Measurements from ENCODE around the gene B4GALT6.

The B4GALT6 gene

DNA sequence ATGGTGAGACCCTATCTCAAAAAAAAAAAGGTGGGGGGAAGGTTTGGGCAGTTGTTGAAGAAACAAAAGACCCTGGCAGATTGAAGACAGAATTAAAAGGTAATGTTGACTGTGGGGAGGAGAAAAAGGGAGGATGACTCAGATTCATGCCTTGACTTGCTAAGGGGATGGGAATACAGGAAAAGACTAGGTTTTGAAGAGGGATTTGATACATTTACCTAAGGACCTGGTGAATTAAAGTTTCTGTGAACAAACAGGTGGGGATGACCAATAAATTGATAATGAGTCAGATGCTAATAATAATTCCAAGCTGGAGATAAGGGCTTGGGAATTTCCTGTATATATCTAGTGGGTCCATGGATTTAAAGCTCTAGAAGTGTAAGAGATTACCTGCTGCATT lies 65.1 kb downstream of the B4GALT6 start:
- Mint-ChIP-seq H3K27ac (no peak overlapping the region), H3K4me1 (ENCODE audit: low read depth) (no peaks in the 10 kb centered on the region)

DNA sequence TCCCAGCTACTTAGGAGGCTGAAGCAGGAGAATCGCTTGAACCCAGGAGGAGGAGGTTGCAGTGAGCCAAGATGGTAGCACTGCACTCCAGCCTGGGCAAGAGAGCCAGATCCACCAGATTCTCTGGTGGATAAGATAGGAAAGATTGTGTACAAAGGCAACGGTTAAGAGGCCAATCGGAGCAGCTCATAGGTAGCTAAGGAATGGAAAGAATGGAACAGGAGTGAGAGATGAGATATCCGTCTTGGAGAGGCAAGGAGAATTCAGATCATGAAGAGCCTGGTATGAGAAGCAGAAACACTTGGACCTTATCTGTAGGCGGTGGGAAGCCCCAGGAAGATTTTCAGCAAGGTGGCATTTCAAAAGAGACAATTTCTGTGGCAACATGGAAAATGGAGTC lies 65.6 kb downstream of the B4GALT6 start:
- Mint-ChIP-seq H3K4me3 (no peak overlapping the region), H3K27me3 (no peaks in the 10 kb centered on the region), H3K36me3 (ENCODE audit: low read depth) (no peaks in the 10 kb centered on the region), H3K4me1 (ENCODE audit: low read depth) (no peaks in the 10 kb centered on the region), H3K9me3 (no peaks in the 10 kb centered on the region), H3K27ac (no peak overlapping the region)
- intact Hi-C loops (cut with micrococcal nuclease) = no loop called here

More for the DNA sequence above, 65.1 kb downstream of the B4GALT6 start:
- intact Hi-C loops (cut with micrococcal nuclease) = no loop called here
- Mint-ChIP-seq H3K27me3 (no peaks in the 10 kb centered on the region), H3K9me3 (no peaks in the 10 kb centered on the region), H3K4me3 (no peak overlapping the region), H3K36me3 (ENCODE audit: low read depth) (no peaks in the 10 kb centered on the region)

DNA sequence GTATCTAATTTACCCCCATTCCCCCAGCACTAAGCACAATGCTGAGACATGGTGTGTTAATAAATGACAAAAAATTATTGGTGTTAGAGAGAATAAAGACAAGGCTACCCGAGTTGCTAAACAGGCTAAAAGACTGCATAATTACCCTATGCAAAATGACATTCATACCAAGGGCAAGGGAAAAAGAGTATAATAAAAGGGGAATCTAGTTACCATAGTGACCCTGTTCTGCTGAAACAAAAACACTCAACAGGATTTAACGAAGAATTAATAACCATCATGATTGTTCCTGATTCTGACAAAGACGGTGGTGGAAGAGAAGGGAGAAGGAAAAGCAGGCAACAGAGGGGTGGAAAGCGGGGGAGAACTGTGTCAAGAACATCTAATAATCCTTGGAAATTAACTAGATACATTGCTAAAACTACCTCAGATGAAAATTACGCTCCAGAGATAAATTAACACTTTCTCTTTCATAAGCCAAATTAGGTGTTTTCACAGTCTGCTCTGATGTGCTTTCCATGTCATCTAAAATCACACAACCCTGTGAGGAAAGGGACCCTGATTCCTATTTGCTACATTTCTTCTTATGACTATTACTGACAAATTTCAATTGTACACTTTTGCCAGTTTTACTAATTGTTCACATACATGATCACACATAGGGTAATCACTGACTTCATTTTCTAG lies 67.2 kb downstream of the B4GALT6 start:
- no peaks in the 10 kb centered on the region for H3K9me3 Mint-ChIP-seq
- no peaks in the 10 kb centered on the region for H3K36me3 Mint-ChIP-seq (ENCODE audit: low read depth)
- no peak overlapping the region for H3K27ac Mint-ChIP-seq
- no peaks in the 10 kb centered on the region for H3K4me1 Mint-ChIP-seq (ENCODE audit: low read depth)
- intact Hi-C loops (cut with micrococcal nuclease) = no loop called here
- no peak overlapping the region for H3K4me3 Mint-ChIP-seq
- no peaks in the 10 kb centered on the region for H3K27me3 Mint-ChIP-seq

DNA sequence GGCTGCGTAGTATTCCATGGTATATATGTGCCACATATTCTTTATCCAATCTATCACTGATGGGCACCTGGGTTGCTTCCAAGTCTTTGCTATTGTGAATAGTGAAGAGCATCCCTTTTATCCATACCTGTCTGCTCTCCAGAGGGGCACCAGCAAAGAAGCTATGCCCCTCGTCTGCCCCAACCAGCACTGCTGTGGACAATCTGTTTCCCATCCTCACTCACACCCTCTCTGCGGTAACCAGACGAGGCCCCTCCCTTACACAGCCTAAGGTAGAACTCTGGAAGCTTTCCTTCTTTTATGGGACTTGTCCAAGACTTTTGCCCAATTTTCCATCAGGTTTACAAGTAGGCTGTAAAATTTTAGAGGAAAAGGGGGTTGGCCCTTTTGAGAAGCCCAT lies 67.8 kb downstream of the B4GALT6 start:
- Mint-ChIP-seq H3K4me3 (no peak overlapping the region), H3K9me3 (no peaks in the 10 kb centered on the region), H3K36me3 (ENCODE audit: low read depth) (no peaks in the 10 kb centered on the region)

DNA sequence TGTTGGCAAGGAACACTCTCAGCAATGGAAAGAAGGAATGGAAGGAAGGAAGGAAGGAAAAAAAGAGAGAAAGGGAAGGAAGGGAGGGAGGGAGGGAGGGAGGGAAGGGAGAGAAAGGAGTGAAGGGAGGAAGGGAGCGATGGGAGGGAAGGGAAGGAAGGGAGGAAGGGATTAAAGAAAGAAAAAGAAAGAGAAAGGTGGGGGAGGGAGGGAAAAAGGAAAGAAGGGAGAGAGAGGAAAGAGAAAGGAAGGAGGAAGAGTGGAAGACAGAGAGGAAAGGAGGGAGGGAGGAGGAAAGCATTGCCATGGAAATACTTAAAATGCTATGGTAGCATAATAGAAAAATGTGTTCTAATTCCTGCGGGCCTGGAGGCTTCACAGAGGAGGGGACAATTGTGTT lies 70.3 kb downstream of the B4GALT6 start:
- H3K4me3 Mint-ChIP-seq = no peak overlapping the region
- no peak overlapping the region for H3K27ac Mint-ChIP-seq
- H3K27me3 Mint-ChIP-seq = no peaks in the 10 kb centered on the region
- H3K36me3 Mint-ChIP-seq (ENCODE audit: low read depth) = no peaks in the 10 kb centered on the region
- H3K9me3 Mint-ChIP-seq = no peaks in the 10 kb centered on the region
- intact Hi-C loops (cut with micrococcal nuclease) = no loop called here
- H3K4me1 Mint-ChIP-seq (ENCODE audit: low read depth) = no peaks in the 10 kb centered on the region

More for the DNA sequence above, 67.8 kb downstream of the B4GALT6 start:
- intact Hi-C loops (cut with micrococcal nuclease) = no loop called here
- no peak overlapping the region for H3K27ac Mint-ChIP-seq
- no peaks in the 10 kb centered on the region for H3K27me3 Mint-ChIP-seq
- no peaks in the 10 kb centered on the region for H3K4me1 Mint-ChIP-seq (ENCODE audit: low read depth)

DNA sequence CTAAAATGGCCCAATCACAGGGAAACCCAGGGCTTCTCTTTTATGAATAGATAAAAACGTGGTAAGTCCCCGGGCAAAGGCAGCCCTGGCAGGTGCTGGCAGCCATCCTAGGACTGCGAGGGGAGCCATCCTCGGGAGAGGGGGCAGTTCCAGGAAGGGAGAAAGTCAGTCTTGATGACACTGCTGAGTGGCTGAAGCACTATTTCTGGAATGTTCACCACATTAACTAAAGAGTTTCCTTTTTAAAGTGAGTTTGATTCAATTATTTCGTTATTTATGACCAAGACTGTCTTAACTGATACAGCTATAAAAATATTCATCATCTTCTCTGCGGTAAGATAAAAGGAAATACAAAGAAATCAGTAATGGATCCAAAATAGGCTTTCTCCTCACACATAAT lies 72.3 kb downstream of the B4GALT6 start:
- Mint-ChIP-seq H3K27me3 (no peaks in the 10 kb centered on the region), H3K36me3 (ENCODE audit: low read depth) (no peaks in the 10 kb centered on the region), H3K9me3 (no peaks in the 10 kb centered on the region), H3K4me1 (ENCODE audit: low read depth) (no peaks in the 10 kb centered on the region), H3K27ac (no peak overlapping the region), H3K4me3 (no peak overlapping the region)
- intact Hi-C loops (cut with micrococcal nuclease) = no loop called here

DNA sequence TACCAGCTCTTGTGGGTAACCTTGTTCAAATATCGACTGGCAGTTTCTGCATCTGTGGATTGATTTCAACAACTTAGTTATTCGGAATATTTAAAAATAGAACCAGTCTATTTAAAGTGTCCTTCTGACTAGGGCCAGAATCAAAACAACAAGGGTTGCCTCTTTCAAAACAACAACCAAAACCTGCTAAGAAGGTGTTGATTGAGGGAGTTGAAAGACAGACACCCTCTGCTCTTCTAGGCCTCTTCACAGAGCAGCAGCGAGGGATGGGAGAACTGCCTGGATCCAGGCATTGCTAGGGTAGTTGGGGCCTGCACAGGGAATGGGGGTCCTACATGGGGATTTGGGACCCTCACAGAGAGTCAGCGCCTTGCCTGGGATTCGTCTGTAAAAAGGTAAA lies 72.9 kb downstream of the B4GALT6 start:
- Mint-ChIP-seq H3K9me3 (no peaks in the 10 kb centered on the region), H3K27me3 (no peaks in the 10 kb centered on the region), H3K36me3 (ENCODE audit: low read depth) (no peaks in the 10 kb centered on the region), H3K4me3 (no peak overlapping the region), H3K4me1 (ENCODE audit: low read depth) (no peaks in the 10 kb centered on the region), H3K27ac (no peak overlapping the region)
- intact Hi-C loops (cut with micrococcal nuclease) = no loop called here

DNA sequence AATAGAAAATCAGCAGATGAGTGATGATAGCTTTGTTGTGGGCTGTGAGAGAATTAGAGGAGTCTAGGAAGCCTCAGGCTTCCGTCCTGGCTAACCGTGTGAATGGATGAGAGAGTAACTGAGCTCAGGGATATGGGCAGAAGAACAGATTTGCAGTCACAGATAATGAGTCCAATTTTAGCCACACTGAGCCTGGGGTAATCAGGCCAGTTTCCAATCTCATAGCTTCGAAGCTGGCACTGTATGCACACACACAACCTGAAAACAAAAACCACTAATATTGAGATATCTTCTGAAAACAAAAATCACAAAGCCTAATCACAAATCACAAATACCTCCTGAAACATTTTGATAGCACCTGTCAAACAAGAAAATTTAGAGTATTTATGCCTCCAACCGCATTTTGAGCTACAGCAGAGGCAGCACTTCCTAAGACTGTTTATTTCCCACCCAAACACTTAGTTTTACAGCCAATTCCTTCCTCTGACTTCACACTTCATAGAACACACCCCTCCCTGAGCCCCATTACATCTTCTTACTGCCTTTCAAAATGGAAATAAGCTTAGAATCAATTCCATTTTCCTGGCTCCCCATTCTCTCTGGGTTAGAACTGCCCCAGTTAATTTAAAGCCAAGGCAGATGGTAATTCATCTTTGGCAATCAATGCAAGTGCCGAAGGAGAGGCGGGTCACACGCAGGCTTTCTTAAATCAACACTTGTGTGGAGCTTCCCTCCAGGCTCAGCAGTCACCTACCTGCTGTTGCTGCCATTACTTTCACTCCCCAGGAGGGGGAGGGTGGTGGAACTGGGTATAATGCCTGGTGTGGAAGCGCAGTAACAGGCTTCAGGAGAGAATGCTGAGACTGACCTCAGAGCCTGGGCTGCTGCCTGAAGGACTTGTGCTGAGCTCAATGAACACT lies 73.8 kb downstream of the B4GALT6 start:
- intact Hi-C loops (cut with micrococcal nuclease) = no loop called here
- Mint-ChIP-seq H3K9me3 (no peaks in the 10 kb centered on the region), H3K27ac (no peak overlapping the region)

DNA sequence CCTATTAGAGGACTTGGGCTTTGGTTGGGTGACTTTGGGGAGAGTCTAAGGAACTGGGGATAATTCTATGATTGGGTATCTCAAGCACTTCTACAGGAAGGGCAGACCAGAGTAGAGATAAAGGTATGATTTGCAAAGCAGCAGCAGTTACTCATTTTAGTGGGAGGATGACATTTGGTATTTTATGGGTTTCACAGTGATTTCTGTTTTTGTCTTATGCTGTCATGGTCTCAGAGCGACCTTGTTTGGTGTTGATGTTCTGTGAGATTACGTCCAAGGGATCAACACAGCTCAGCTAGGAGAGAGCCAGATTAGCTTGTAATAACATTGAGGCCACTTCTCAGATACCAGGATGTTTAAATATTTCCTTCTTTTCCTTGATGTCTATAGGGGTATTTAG lies 74.5 kb downstream of the B4GALT6 start:
- H3K9me3 Mint-ChIP-seq = no peaks in the 10 kb centered on the region
- intact Hi-C loops (cut with micrococcal nuclease) = no loop called here
- no peaks in the 10 kb centered on the region for H3K36me3 Mint-ChIP-seq (ENCODE audit: low read depth)
- no peak overlapping the region for H3K4me3 Mint-ChIP-seq
- no peaks in the 10 kb centered on the region for H3K4me1 Mint-ChIP-seq (ENCODE audit: low read depth)
- no peak overlapping the region for H3K27ac Mint-ChIP-seq
- H3K27me3 Mint-ChIP-seq = no peaks in the 10 kb centered on the region

More for the DNA sequence above, 73.8 kb downstream of the B4GALT6 start:
- H3K4me3 Mint-ChIP-seq = no peak overlapping the region
- no peaks in the 10 kb centered on the region for H3K36me3 Mint-ChIP-seq (ENCODE audit: low read depth)
- no peaks in the 10 kb centered on the region for H3K4me1 Mint-ChIP-seq (ENCODE audit: low read depth)
- H3K27me3 Mint-ChIP-seq = no peaks in the 10 kb centered on the region

DNA sequence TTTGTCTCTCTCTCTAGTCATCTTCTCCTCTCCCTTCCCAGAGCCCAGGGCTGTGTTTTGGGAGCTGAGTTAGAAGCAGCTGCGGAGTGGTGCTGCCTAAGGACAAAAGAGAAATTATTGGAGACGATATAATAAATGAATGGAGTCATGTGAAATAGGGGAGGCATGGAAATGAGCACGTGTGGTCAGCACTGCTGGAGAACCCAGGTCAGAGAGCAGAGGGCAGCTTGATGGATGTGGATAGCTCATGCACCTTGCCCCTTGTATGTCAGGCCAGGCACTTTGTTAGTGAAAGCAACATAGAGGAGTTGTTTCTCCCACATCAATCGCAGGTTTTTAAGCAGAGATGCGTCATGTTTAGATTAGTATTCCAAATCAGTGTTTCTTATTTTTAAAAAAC lies 77.0 kb downstream of the B4GALT6 start:
- H3K9me3 Mint-ChIP-seq = no peaks in the 10 kb centered on the region

DNA sequence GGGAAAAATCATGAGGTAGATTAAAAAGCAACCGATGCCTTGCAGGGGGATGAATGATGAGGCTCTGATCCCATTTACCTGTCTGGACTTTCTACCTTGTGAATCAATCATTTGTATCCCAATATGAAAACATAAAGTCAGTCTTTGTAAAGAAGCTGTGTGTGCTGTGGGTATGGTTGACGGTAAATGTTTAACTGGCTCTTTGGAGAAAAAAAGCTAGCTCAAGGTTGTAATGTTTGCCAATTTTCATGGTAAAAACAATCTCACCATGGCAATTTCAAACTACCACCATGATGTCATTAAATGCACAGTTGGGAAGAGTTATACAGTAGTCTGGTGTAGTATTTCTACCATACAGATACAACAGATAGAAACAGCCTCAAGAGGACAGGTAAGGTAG lies 78.1 kb downstream of the B4GALT6 start:
- Mint-ChIP-seq H3K27me3 (no peaks in the 10 kb centered on the region), H3K4me3 (no peak overlapping the region), H3K27ac (no peak overlapping the region), H3K36me3 (ENCODE audit: low read depth) (no peaks in the 10 kb centered on the region), H3K9me3 (no peaks in the 10 kb centered on the region), H3K4me1 (ENCODE audit: low read depth) (no peaks in the 10 kb centered on the region)
- intact Hi-C loops (cut with micrococcal nuclease) = no loop called here

More for the DNA sequence above, 77.0 kb downstream of the B4GALT6 start:
- no peaks in the 10 kb centered on the region for H3K36me3 Mint-ChIP-seq (ENCODE audit: low read depth)
- H3K4me1 Mint-ChIP-seq (ENCODE audit: low read depth) = no peaks in the 10 kb centered on the region
- H3K27ac Mint-ChIP-seq = no peak overlapping the region
- intact Hi-C loops (cut with micrococcal nuclease) = no loop called here
- no peaks in the 10 kb centered on the region for H3K27me3 Mint-ChIP-seq
- no peak overlapping the region for H3K4me3 Mint-ChIP-seq

DNA sequence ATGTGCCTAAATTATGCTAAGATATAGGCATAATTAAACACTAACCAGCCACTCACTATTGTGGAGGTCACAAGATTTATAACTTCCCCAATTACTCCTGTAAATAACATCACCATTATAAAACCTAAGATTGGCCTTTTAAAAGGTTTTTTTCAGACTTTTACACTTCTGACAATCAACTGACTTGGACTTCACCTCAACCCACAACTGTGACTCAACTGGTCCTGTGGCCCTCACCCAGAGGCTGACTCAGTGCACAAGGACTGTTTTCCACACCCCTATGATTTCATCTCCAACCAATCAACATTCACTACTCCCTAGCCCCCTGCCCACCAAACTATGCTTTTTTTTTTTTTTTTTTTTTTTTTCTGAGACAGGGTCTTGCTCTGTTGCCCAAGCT lies 81.1 kb downstream of the B4GALT6 start:
- Mint-ChIP-seq H3K4me1 (ENCODE audit: low read depth) (no peaks in the 10 kb centered on the region), H3K36me3 (ENCODE audit: low read depth) (no peaks in the 10 kb centered on the region), H3K27ac (no peak overlapping the region), H3K9me3 (no peaks in the 10 kb centered on the region), H3K4me3 (no peak overlapping the region), H3K27me3 (no peaks in the 10 kb centered on the region)
- intact Hi-C loops (cut with micrococcal nuclease) = no loop called here

DNA sequence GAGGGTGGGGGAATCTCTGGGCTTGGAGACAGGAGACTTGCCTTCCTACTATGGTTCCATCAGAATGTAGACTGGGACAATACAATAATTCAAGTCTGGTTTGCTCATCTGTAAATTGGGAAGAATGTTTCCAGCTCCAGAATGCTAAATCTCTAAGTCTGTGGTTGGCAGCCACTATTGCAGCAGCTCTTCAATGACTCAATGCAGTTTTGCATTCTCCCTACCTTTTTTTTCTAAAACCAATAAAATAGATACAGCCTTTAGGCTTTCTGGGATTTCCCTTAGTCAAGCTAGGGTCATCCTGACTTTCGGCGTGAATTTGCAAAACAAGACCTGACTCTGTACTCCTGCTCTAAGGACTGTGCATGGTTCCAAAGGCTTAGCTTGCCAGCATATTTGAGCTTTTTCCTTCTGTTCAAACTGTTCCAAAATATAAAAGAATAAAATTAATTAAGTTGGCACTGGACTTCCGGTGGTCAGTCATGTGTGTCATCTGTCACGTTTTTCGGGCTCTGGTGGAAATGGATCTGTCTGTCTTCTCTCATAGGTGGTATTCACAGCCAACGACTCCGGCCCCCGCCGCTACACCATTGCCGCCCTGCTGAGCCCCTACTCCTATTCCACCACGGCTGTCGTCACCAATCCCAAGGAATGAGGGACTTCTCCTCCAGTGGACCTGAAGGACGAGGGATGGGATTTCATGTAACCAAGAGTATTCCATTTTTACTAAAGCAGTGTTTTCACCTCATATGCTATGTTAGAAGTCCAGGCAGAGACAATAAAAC lies 86.2 kb downstream of the B4GALT6 start:
- Mint-ChIP-seq H3K27me3 (no peaks in the 10 kb centered on the region), H3K9me3 (no peaks in the 10 kb centered on the region), H3K4me1 (ENCODE audit: low read depth) (no peaks in the 10 kb centered on the region), H3K4me3 (no peak overlapping the region), H3K36me3 (ENCODE audit: low read depth) (no peaks in the 10 kb centered on the region), H3K27ac (no peak overlapping the region)
- intact Hi-C loops (cut with micrococcal nuclease) = no loop called here

All from dendritic cell treated with granulocyte-macrophage colony-stimulating factor and Interleukin-4, amounts not matched to agents 40 ng/mL and 50 ng/mL, for 4 days (primary cell).